ENCODE results near the gene AGAP1. TPM values are rescaled to one million over a fixed set of nuclear protein-coding genes. Genes with fewer than 3 reads are reported as not detected.

AGAP1 gene
- polyA plus RNA-seq, 2 of the 4 experiments (the other 2 are of a cell fraction) = 20.2 to 21.9 TPM

DNA sequence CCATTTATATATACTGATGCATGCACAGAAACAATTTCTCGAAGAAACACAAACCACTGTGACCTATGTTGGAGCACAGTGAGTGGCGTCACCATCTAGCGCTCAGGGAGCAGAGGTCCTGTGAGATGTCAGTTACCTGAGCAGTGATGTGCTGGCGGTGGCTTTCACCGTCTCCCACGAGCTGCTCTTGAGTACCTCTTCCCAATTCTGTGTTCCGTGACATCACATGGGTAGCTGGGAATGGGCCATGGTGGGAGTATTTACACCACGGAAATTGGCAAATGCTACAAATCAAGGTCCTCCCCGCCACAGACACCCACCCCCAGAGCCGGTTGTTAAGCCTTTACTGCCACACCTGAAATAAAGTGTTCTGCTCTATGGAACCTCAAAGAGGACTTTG lies 650.0 kb downstream of the AGAP1 start:
- WGBS (ENCODE audit: missing lambda C conversion rate) = 86% methylated on average over 10 of the region's 10 CpGs
- Histone ChIP-seq H3K4me1 (no peaks in the 10 kb centered on the region), H3K4me3 (no peak overlapping the region), H3K4me2 (no peak overlapping the region), H3K9me3 (no peaks in the 10 kb centered on the region), H3K27ac (no peak overlapping the region)
- POLR2A ChIA-PET = no interaction called here
- no peak for FAIRE-seq
- DNase-seq (ENCODE audit: low read depth in 1 of 2, low spot score in 1 of 2) = no peak
- no peak for TF ChIP-seq CHD2 (IDR thresholded peaks at IDR 0.05; ENCODE audit: low read length, partially characterized antibody)
- TF ChIP-seq TP53 (CRISPR knock-in tag; IDR thresholded peaks at IDR 0.05) = no peak
- TF ChIP-seq, protein P1, sequence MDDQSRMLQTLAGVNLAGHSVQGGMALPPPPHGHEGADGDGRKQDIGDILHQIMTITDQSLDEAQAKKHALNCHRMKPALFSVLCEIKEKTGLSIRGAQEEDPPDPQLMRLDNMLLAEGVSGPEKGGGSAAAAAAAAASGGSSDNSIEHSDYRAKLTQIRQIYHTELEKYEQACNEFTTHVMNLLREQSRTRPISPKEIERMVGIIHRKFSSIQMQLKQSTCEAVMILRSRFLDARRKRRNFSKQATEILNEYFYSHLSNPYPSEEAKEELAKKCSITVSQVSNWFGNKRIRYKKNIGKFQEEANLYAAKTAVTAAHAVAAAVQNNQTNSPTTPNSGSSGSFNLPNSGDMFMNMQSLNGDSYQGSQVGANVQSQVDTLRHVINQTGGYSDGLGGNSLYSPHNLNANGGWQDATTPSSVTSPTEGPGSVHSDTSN (IDR thresholded peaks at IDR 0.05) = no peak
- TF ChIP-seq RARB (CRISPR knock-in tag; IDR thresholded peaks at IDR 0.05) = no peak
- TF ChIP-seq, protein P2, sequence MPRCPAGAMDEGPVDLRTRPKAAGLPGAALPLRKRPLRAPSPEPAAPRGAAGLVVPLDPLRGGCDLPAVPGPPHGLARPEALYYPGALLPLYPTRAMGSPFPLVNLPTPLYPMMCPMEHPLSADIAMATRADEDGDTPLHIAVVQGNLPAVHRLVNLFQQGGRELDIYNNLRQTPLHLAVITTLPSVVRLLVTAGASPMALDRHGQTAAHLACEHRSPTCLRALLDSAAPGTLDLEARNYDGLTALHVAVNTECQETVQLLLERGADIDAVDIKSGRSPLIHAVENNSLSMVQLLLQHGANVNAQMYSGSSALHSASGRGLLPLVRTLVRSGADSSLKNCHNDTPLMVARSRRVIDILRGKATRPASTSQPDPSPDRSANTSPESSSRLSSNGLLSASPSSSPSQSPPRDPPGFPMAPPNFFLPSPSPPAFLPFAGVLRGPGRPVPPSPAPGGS (IDR thresholded peaks at IDR 0.05) = no peak
- TF ChIP-seq TFCP2L1 (CRISPR knock-in tag; IDR thresholded peaks at IDR 0.05) = no peak
- TF ChIP-seq GATA3 (IDR thresholded peaks at IDR 0.05; ENCODE audit: borderline replicate concordance) = no peak
- no peak for TF ChIP-seq HOXB5 (CRISPR knock-in tag; IDR thresholded peaks at IDR 0.05)
- no peak for TF ChIP-seq RFX5 (IDR thresholded peaks at IDR 0.05)
- no peak for ATAC-seq
- CTCF ChIA-PET = interaction anchor here (0.7 to 1.4 kb wide), 2 partner anchors 31 to 62 kb away, joined by 3 read pairs; no protein-coding TSS in a partner anchor

DNA sequence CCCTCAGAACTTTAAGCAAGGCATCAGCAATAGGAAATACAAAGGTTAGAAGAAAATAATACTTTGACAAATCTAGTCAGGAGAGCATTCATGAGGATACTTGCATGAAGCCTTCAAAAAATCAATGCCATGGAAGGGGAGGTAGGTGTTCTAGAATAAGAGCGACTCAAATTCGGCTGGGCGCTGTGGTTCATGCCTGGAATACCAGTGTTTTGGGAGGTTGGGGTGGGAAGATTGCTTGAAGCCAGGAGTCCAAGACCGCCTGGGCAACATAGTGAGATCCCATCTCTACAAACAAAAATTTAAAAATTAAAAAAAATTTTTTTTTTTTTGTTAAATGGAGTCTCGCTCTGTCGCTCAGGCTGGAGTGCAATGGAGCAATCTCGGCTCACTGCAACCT lies 652.6 kb downstream of the AGAP1 start:
- Histone ChIP-seq H3K4me2 (no peak overlapping the region), H3K4me3 (no peak overlapping the region), H3K4me1 (no peaks in the 10 kb centered on the region), H3K27ac (no peak overlapping the region), H3K9me3 (no peaks in the 10 kb centered on the region; the same call in 2 of the 3 replicates)
- ChIA-PET CTCF (interaction anchor here (2.2 kb wide), 1 partner anchor 367 kb away, joined by 6 read pairs; no protein-coding TSS in a partner anchor), POLR2A (no interaction called here)
- no peak for TF ChIP-seq NFE2L2 (conservative IDR thresholded peaks at IDR 0.05; ENCODE audit: low read length)
- TF ChIP-seq TP53 (CRISPR knock-in tag; IDR thresholded peaks at IDR 0.05) = no peak
- no peak for TF ChIP-seq MYC (IDR thresholded peaks at IDR 0.05; ENCODE audit: borderline replicate concordance, low read length)
- no peak for TF ChIP-seq CBX2 (IDR thresholded peaks at IDR 0.05; ENCODE audit: borderline replicate concordance, low read depth)
- no peak for TF ChIP-seq ZFP36 (IDR thresholded peaks at IDR 0.05; ENCODE audit: borderline replicate concordance, partially characterized antibody)
- TF ChIP-seq RARB (CRISPR knock-in tag; IDR thresholded peaks at IDR 0.05) = no peak
- no peak for TF ChIP-seq FOXS1 (CRISPR knock-in tag; IDR thresholded peaks at IDR 0.05)
- no peak for TF ChIP-seq EHMT2 (IDR thresholded peaks at IDR 0.05; ENCODE audit: low read depth)
- TF ChIP-seq KDM5A (IDR thresholded peaks at IDR 0.05) = no peak
- TF ChIP-seq NR3C1 (IDR thresholded peaks at IDR 0.05) = no peak
- TF ChIP-seq POLR2AphosphoS2 (conservative IDR thresholded peaks at IDR 0.05; ENCODE audit: low read length) = no peak
- TF ChIP-seq FOSB (CRISPR knock-in tag; IDR thresholded peaks at IDR 0.05) = no peak
- ATAC-seq = no peak
- DNase-seq (ENCODE audit: low read depth in 1 of 2, low spot score in 1 of 2) = no peak
- 78% methylated on average over 7 of the region's 7 CpGs for WGBS (ENCODE audit: missing lambda C conversion rate)
- no peak for FAIRE-seq

DNA sequence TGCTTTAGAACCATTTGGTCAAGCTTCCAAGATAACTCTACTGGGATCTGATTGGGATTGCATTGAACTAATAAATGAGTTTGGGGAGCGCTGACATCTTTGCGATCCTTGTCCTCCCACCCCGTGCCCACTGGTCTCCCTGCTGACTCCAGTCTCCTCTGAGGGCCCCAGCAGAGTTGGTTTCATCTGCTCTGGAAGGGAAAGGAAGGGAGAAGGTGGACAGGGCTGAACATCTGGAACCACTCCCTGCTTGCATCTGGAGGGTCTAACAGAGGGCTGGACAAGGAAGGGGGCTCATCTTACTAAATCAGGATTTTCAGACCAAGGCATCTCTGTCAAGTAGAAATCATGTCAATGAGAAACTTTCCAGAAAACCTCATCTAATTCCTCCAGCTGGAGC lies 661.6 kb downstream of the AGAP1 start:
- Histone ChIP-seq H3K4me2 (no peak overlapping the region), H3K9me3 (peaks cover 13% of the 10 kb centered on the region), H3K27ac (no peak overlapping the region), H3K4me3 (no peak overlapping the region), H3K4me1 (no peaks in the 10 kb centered on the region)
- 56% methylated on average over 3 of the region's 3 CpGs for WGBS (ENCODE audit: missing lambda C conversion rate)
- DNase-seq (ENCODE audit: low read depth in 1 of 2, low spot score in 1 of 2) (no peak), FAIRE-seq (no peak), ATAC-seq (no peak)
- TF ChIP-seq MYC (IDR thresholded peaks at IDR 0.05; ENCODE audit: borderline replicate concordance, low read length) = no peak
- TF ChIP-seq, protein P3, sequence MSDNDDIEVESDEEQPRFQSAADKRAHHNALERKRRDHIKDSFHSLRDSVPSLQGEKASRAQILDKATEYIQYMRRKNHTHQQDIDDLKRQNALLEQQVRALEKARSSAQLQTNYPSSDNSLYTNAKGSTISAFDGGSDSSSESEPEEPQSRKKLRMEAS (IDR thresholded peaks at IDR 0.05) = no peak
- CTCF ChIA-PET = interaction anchor here (1.1 kb wide), 2 partner anchors 21 to 390 kb away, joined by 3 to 5 read pairs; no protein-coding TSS in a partner anchor
- POLR2A ChIA-PET = no interaction called here

All from A549 (cell line).